GM18951 (cell line): ENCODE results near the gene ANKRD60.

Experiments
- POLR2A ChIP-seq: IDR thresholded peaks from 4 replicates; pipeline ENCODE4 v1.6.1; 2011; ENCODE audit warnings: mild to moderate bottlenecking; ENCODE audit not compliant: insufficient read length, insufficient read depth; ENCODE audit errors: extremely low read depth
- in situ Hi-C: fragments of 300-500 bp; cut with MboI; formaldehyde crosslinking; loops from one replicate; pipeline ENCODE4 v1.12.0; 2022; ENCODE audit warnings: low sequenced_read_pairs, mixed read lengths, inconsistent platforms; ENCODE audit not compliant: unreplicated experiment

The ANKRD60 gene

GRCh38 chr20:58192567-58192966 is 35.9 kb downstream of the ANKRD60 start:
- TF ChIP-seq POLR2A: no peak
- in situ Hi-C loops: no loop called here

DNA sequence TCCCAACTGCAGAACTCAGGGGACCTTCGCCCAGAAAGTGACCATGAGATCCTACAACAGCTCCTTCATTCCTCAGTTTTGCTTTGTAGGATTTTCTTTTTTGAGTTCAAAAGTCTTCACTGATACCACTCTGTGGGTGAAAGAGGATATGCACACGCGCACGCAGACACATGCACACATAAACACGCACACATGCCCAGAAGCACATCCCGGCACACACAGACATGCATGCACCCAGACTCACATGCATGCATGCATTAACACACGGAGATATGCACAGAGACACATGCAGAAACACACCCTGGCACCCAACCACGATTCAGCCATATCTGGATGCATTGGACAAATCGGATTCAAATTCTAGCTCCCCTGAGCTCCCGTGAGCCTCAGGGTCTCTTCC is 36.4 kb downstream of the ANKRD60 start:
- no peak for TF ChIP-seq POLR2A
- in situ Hi-C loops: no loop called here

- no peak for TF ChIP-seq POLR2A
These were observed 39.9 kb downstream of the ANKRD60 start for GRCh38 chr20:58188527-58188926.

DNA sequence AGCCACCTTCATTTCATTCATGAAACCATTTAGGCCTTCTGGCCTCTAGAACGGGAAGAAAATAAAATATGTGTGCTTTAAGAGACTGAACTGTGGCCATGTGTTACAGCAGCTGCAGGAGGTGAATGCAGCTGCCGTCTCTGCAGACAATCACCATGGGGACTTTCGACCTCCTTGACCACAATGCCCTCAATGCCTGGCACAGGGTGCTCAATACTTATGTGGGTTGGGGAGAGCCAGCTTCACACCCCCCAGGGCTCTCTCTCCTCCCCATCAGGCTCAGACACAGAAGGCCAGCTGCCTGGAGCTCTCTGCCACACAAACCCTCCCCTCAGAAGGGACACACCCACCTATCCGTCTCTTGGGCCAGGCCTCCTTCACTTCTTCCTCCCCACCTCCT is 43.5 kb downstream of the ANKRD60 start:
- in situ Hi-C loops: loop anchor here (10.0 kb wide), 1 partner anchor 580 kb away; no protein-coding TSS in a partner anchor
- TF ChIP-seq POLR2A: no peak

More at GRCh38 chr20:58188527-58188926, 39.9 kb downstream of the ANKRD60 start:
- in situ Hi-C loops: loop anchor here (10.0 kb wide), 1 partner anchor 584 kb away; no protein-coding TSS in a partner anchor

DNA sequence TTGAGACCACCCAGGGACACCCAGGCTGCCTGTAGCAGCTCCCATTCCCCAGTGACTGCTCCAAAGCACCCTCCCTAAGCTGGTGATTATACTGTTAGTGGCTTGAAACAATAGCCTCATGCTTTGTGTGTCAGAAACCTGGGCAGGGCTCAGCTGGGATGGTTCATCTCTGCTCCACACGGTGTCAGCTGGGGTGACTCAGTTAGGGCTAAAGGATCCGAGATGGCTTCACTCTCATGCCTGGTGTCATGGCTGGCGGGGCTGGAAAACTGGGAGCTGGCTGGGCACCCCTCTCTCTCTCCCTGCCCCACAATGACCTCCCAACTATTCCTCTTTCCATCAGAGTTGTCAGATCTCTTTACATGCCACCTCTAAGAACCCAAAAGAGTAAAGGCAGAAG is 44.4 kb downstream of the ANKRD60 start:
- in situ Hi-C loops: loop anchor here (10.0 kb wide), 1 partner anchor 579 kb away; no protein-coding TSS in a partner anchor
- no peak for TF ChIP-seq POLR2A

DNA sequence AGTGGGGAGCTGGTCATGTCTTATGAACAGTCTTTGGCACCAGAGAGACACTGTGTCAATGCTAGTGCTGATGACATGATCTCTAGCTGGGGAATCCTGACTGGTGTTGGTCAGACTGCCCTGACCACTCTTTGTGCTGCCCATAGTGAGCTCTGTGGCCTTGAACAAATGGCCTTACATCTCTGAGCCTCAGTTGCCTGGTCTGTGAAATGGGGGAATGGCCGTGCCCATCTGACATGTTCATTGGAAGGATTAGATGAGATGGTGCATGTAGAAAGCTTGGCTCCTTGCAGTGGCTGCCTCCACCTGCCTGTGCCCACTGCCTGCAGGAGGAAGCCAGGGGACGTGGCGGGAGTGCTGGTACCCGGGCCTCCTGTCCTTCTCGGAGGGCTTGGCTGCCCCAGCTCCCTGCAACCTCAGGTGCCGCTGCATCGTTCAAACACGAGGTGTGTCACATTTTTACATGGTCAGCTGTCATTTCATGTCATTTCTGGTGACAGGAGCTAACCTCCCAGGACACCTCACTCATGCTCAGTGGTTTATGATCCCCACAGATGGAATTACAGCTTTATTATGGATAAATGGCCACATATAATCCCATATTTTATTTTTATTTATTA is 45.8 kb downstream of the ANKRD60 start:
- in situ Hi-C loops: loop anchor here (10.0 kb wide), 1 partner anchor 578 kb away; no protein-coding TSS in a partner anchor
- TF ChIP-seq POLR2A: no peak

GRCh38 chr20:58179432-58180099 is 48.9 kb downstream of the ANKRD60 start:
- no peak for TF ChIP-seq POLR2A
- in situ Hi-C loops: loop anchor here (10.0 kb wide), 1 partner anchor 575 kb away; no protein-coding TSS in a partner anchor

DNA sequence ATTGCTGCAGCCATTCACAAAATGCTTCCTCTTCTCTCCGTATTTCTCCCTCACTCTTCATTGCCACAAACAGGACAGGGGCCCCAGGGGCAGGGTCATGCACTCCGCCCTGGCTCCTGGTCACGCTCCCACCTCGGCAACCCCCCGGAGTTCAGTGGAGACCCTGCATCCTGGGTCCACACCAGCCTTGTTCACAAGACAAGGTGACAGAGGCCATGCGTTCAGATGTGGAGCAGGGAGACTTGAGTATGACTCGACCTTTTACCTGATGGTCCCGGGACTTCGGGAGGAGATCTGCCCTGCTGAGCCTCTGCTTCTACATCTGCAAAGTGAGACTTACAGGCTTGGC is 49.4 kb downstream of the ANKRD60 start:
- in situ Hi-C loops: no loop called here
- TF ChIP-seq POLR2A: no peak

DNA sequence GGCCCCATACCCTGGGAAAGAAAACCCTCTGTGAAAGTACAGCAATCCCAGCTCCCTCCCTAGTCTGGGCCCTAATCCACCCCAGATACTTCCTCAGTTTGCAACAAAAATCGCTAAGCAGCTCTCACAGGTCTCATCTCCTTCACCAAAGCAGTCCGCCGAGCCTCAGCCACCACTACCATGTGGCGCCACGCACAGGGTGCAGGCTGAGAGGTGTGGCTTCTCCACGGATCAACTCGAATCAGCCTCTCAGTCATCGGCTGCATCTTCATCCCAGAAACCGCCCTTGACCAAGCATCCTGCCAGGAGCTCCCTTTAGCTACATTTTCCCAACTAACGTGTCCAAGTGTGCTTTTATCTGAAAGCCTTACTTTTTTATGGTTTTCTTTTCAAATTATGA is 50.7 kb downstream of the ANKRD60 start:
- no peak for TF ChIP-seq POLR2A
- in situ Hi-C loops: no loop called here

DNA sequence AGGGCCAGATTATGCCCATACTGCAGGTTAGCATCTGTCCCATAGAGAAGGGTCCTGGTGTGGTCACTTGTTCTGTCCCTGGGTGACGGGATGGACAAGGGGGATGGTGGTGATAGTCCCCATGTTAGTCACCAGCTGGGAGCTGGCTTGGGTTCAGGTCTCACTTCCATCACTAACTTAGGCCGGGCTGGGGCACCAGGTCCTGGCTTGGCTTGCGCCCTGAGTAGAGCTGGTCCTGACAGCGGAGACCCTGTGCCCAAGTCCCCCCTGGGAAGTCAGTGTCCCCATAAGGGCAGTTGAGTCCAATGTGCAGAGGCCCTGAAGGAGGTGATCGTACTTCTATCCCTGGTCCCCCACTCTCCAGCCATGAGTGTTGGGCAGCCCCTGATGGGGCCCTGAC is 52.6 kb downstream of the ANKRD60 start:
- in situ Hi-C loops: no loop called here
- TF ChIP-seq POLR2A: no peak

GRCh38 chr20:58175425-58175824 is 53.0 kb downstream of the ANKRD60 start:
- in situ Hi-C loops: no loop called here
- no peak for TF ChIP-seq POLR2A

- no peak for TF ChIP-seq POLR2A
- in situ Hi-C loops: no loop called here
These were observed 53.7 kb downstream of the ANKRD60 start for GRCh38 chr20:58174708-58175280.

- TF ChIP-seq POLR2A: no peak
- in situ Hi-C loops: no loop called here
These were observed 54.3 kb downstream of the ANKRD60 start for GRCh38 chr20:58173930-58174707.

DNA sequence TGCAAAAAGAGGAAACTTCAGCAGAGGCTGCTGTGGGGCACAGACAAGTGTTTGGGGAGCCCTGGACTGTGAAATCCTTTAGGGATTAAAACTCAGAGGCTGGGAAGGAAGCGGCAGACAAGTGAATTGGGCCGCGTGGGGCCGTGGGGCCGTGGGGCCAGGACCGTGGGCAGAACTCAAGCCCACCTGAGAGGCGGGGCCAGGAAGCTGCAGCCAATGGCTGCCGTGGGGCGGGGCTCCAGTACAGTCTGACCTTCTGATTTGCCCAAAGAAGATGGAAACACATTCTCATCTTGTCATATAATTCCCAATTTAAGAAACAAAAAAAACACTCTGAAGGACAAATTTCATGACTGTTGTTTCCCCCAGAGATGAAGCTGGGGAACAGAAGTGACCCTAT is 55.4 kb downstream of the ANKRD60 start:
- in situ Hi-C loops: no loop called here
- no peak for TF ChIP-seq POLR2A
